ENCODE results near the gene ZNF335.
"Not testable (repeated sequence)": the region's sequence is repeated elsewhere in the genome, so short reads cannot be mapped to it uniquely, and the experiment has no call there.

The ZNF335 gene

DNA sequence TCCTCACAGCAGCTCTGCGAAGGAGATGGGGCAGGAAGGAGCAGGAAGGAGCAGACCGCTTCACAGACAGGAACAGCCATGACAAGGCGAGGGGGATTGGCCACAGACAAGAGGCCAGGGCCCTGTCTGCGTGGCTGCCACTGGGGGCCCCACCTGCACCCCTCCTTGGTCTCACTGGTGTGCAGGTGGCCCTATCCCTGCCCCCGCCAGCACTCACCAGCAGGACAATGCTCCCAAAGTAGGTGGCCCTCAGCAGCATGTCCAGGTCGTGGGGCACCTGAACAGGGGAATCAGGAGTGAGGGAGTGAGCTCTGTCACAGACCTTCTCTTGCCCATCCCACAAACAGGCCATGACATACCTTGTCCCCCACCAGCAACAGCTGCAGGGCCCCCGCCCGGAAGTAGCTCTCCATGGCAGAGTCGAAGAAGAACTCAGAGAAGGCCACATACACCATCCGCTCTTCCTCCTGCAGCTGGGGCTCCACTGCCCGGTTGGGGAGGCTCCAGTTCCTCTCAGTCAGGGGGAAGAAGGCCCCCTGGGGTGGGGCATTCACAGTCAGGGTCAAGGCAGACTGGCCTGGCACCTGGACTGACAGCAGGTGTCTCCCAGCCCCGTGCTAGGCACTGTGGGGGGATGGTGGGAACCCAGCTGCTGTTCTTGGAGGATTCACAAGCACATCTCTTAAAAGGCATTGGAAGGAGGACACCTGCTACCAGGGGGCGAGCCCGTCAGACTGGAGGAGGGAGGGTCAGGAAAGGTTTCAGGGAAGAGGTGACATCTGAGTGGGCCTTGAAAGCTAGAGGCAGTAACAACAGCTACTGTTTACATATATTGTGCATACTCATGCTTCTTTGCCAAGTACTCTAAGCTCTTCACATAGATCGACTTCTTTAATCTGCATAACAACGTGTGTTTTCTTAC is 67.2 kb downstream of the ZNF335 start:
- DNase-seq (ENCODE audit: low read depth), result no peak
- TF ChIP-seq, protein P1, sequence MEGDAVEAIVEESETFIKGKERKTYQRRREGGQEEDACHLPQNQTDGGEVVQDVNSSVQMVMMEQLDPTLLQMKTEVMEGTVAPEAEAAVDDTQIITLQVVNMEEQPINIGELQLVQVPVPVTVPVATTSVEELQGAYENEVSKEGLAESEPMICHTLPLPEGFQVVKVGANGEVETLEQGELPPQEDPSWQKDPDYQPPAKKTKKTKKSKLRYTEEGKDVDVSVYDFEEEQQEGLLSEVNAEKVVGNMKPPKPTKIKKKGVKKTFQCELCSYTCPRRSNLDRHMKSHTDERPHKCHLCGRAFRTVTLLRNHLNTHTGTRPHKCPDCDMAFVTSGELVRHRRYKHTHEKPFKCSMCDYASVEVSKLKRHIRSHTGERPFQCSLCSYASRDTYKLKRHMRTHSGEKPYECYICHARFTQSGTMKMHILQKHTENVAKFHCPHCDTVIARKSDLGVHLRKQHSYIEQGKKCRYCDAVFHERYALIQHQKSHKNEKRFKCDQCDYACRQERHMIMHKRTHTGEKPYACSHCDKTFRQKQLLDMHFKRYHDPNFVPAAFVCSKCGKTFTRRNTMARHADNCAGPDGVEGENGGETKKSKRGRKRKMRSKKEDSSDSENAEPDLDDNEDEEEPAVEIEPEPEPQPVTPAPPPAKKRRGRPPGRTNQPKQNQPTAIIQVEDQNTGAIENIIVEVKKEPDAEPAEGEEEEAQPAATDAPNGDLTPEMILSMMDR (IDR thresholded peaks at IDR 0.05; ENCODE audit: low read length, missing control alignments), result no peak
- H3K4me3 ChIP-seq (replicated peaks; ENCODE audit: low read depth, low read length), result no peak overlapping the region

DNA sequence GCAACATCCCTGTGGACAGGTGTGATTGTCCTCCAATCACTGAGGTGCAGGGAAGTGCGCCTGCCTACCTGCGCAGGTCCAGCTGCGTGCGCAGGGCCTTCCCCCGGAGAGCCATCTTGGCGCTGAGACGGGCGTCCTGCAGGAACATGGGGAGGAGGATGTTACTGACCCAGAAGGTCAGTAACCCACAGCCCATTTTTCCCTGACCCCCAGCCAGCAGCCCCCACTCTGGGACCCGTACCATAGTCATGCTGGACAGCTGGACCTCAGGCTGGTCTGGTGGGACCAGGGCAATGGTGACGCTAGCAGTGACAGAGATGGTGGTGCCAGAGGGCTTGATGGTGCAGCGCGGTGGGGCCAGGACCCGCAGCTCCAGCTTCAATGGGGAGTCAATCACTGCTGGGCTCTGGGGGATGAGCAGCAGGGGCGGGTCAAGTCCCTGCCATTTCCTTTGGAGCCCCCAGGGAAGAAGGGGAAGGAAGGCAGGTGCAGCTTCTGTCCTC is 69.8 kb downstream of the ZNF335 start:
- no peak for DNase-seq (ENCODE audit: low read depth)
- TF ChIP-seq, protein P1 (IDR thresholded peaks at IDR 0.05; ENCODE audit: low read length, missing control alignments), result no peak
- no peak overlapping the region for H3K4me3 ChIP-seq (replicated peaks; ENCODE audit: low read depth, low read length)

DNA sequence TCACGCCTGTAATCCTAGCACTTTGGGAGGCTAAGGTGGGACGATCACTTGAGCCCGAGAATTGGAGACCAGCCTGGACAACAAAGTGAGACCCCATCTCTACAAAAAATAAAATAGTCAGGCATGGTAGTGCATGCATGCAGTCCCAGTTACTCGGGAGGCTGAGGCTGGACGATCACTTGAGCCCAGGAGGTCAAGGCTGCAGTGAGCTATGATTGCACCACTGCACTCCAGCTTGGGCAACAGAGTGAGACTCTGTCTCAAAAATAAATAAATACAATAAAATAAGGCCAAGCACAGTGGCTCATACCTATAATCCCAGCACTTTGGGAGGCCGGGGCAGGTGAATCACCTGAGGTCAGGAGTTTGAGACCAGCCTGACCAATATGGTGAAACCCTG is 70.7 kb downstream of the ZNF335 start:
- not testable (repeated sequence) for H3K4me3 ChIP-seq (replicated peaks; ENCODE audit: low read depth, low read length); DNase-seq (ENCODE audit: low read depth)

DNA sequence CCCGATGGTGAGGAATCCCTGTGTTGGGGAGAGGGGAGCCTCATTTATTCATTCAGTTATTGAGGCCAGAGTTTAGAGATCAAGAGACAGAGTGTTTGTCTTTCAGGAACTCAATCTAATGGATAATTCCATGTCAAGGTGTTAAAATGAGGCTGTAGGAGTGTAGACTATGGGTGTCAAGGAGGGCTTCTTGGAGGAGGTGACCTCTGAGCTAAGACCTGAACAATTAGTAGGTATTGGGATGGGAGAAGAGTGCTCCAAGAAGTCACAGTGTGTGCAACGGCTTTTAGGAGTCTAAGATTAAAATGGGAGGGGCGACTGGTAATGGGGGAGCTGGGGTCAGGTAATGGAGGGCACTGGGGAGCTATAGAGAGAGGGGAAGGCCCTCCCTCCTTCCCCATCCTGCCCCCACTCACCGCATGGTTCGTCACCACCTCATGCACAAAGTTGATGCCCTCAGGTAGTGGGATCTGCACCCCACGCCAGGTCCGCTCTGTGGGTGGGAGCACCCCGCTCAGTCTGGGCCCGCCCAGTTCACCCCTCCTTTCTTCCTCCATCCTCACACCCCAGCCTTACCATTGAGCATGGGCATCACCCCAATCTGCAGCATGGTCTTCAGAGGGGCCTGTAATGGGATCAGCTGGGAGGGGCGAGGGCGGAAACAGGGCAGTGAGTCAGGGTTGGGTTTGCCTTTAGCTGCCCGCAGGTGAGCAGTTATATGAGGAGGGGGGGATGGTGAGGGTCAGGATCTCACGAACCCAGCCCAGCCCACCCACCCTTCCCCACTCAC is 72.8 kb downstream of the ZNF335 start:
- no peak overlapping the region for H3K4me3 ChIP-seq (replicated peaks; ENCODE audit: low read depth, low read length)
- no peak for DNase-seq (ENCODE audit: low read depth)
- TF ChIP-seq, protein P1 (IDR thresholded peaks at IDR 0.05; ENCODE audit: low read length, missing control alignments), result no peak

Data from fibroblast of pulmonary artery (primary cell).